IPS-20b (cell line): ENCODE measurements around the gene RAD23B.
A peak's percentile ranks its signal among the peaks of the same experiment; 100 is the strongest.

Source experiments
- H3K27ac ChIP-seq: one replicate; pipeline ENCODE4 v1.5.1; 2013; ENCODE audit warnings: low read length
- H3K27me3 ChIP-seq: 2 replicates; pipeline ENCODE4 v1.6.1; 2013; ENCODE audit warnings: mild to moderate bottlenecking, low read length, inconsistent platforms; ENCODE audit not compliant: insufficient read depth
- H3K36me3 ChIP-seq: 2 replicates; pipeline ENCODE4 v1.6.1; 2013; ENCODE audit warnings: low read depth, mild to moderate bottlenecking, inconsistent platforms, low read length, moderate library complexity; ENCODE audit not compliant: insufficient read depth
- H3K4me1 ChIP-seq: 2 replicates; pipeline ENCODE4 v1.6.1; 2013; ENCODE audit warnings: mild to moderate bottlenecking, control low read depth, inconsistent platforms, low read length, moderate library complexity; ENCODE audit not compliant: insufficient read depth
- H3K4me3 ChIP-seq: 2 replicates; pipeline ENCODE4 v1.5.1; 2013; ENCODE audit warnings: mild to moderate bottlenecking, low read length, inconsistent platforms
- H3K9ac ChIP-seq: 2 replicates; pipeline ENCODE4 v1.6.1; 2013; ENCODE audit warnings: low read depth, mild to moderate bottlenecking, inconsistent platforms, low read length, moderate library complexity
- H3K9me3 ChIP-seq: 2 replicates; pipeline ENCODE4 v1.6.1; 2013; ENCODE audit warnings: mild to moderate bottlenecking, low read depth, low read length, inconsistent platforms; ENCODE audit not compliant: insufficient read depth

Gene RAD23B

DNA sequence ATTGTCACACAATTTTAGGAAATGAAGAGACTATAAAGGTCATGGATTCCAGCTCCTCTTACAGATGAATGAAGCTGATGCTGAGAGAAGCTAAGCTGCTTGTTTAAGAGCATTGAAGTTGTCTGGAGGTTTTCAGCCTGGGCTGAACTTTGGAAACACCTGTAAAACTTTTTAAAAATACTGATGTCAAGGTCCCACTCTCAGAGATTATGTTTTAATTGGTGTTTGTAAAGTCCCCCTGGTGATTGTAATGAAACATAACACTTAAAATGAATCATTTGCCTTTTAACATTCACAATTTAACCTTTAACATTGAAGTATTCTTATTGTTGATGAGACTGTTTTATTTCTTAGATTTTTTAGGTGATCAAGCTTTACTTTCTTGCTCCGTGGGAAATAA lies 16.4 kb downstream of the RAD23B start:
- Histone ChIP-seq H3K36me3 (peaks cover 52% of the 10 kb centered on the region), H3K4me1 (peaks cover 6% of the 10 kb centered on the region), H3K27me3 (no peaks in the 10 kb centered on the region), H3K9ac (no peak overlapping the region), H3K4me3 (no peak overlapping the region), H3K27ac (no peak overlapping the region), H3K9me3 (no peaks in the 10 kb centered on the region)

DNA sequence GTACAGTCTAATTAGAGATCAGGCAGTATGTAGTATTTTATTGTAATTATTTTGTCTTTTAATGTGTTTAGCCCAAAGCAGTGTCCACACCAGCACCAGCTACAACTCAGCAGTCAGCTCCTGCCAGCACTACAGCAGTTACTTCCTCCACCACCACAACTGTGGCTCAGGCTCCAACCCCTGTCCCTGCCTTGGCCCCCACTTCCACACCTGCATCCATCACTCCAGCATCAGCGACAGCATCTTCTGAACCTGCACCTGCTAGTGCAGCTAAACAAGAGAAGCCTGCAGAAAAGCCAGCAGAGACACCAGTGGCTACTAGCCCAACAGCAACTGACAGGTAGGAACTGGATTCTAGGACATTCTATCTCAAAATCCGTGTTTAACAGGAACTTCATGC lies 23.2 kb downstream of the RAD23B start:
- no peaks in the 10 kb centered on the region for H3K4me1 ChIP-seq
- no peaks in the 10 kb centered on the region for H3K9me3 ChIP-seq
- no peak overlapping the region for H3K27ac ChIP-seq
- H3K4me3 ChIP-seq = no peak overlapping the region
- H3K36me3 ChIP-seq = peaks cover 95% of the 10 kb centered on the region
- no peaks in the 10 kb centered on the region for H3K27me3 ChIP-seq
- H3K9ac ChIP-seq = no peak overlapping the region

DNA sequence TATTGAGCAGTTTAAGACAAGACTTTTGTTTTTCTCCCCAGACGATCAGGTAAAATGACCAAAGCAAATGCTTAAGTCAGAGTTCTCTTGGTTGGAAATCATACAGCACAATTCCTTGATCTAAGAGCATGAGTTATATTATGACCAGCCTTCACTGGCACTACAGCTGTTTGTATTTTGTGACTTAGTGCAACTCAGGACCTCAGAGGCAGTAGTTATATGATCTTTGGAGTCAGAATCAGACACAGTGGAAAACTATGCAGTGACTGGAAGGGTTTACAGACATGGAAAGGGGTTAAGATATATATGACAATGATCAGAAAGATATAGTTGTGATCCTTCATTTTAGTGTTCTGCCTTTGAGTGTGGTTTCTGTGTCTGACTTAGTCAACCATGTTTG lies 24.3 kb downstream of the RAD23B start:
- Histone ChIP-seq H3K9me3 (no peaks in the 10 kb centered on the region), H3K4me3 (no peak overlapping the region), H3K27ac (no peak overlapping the region), H3K27me3 (no peaks in the 10 kb centered on the region), H3K36me3 (peaks cover 95% of the 10 kb centered on the region), H3K4me1 (no peaks in the 10 kb centered on the region), H3K9ac (no peak overlapping the region)

DNA sequence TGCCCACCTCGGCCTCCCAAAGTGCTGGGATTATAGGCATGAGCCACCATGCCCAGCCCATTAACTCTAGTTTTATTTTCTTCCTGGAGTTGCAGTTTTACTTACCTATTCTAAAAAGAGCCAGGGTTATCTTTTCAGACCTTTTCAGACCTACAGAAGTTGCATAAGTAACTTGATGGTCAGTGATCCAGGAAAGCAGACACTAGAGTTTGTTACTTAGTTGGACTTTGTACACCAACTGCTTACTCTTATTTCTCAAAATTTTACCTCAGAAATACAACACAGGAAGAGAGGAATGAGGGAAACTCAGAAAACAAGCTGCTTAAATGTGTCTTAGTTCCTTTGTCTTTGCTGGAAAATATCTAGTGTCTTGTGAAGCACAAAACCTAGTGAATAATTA lies 25.4 kb downstream of the RAD23B start:
- Histone ChIP-seq H3K4me3 (no peak overlapping the region), H3K9ac (no peak overlapping the region), H3K9me3 (no peaks in the 10 kb centered on the region), H3K27me3 (no peaks in the 10 kb centered on the region), H3K4me1 (no peaks in the 10 kb centered on the region), H3K27ac (no peak overlapping the region), H3K36me3 (peaks cover 94% of the 10 kb centered on the region)

DNA sequence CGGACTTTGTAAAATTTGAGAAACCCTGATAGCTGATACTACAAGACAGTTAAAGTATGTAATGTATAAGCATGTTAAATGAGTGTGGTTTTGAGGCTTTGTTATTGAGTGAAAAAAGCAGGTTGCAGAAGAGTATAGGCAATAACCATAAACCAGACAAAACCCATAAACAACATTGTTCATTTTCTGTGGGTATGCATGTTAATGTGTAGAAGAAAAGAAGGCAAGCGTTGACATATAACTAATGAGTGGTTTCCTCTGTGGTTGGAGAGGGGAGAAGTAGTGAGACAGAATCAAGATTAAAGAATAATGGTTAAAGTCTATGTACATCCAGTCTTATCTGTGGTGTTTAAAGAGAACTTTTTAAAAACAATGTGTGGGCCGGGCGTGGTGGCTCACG lies 26.2 kb downstream of the RAD23B start:
- peaks cover 94% of the 10 kb centered on the region for H3K36me3 ChIP-seq
- no peaks in the 10 kb centered on the region for H3K27me3 ChIP-seq
- H3K4me3 ChIP-seq = no peak overlapping the region
- no peak overlapping the region for H3K27ac ChIP-seq
- H3K9ac ChIP-seq = no peak overlapping the region
- no peaks in the 10 kb centered on the region for H3K4me1 ChIP-seq
- no peaks in the 10 kb centered on the region for H3K9me3 ChIP-seq

DNA sequence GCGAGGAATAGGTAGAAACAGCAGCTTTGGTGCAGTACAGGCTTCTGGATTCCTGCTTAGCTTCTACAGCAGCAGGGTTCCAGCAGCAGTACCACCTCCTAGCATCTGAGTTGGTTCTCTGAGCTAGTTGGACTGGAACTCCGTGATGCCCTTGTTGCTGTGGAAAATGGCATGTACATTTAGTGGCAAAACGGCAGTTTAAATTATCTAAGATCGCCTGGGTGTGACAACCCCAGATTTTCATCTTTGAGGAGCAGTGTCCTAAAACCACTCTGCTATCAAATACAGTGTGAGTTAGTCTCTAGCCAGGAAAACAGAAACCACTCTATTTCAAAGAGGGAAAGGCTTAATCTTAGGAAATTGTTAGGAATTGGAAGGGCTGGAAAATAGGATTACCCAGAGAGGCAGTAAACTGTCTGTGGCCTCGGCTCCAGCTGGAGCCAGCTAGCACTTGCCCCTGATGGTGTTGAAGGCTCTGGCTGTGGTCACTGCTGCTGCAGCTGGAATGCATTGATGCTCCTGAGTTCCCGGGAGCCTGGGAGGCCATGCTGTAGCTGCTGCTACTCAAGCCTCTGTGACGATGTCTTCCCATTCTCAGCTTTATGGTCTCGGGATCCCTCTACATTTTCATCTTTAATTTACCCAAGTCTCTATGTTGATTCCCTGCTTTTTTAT lies 29.4 kb downstream of the RAD23B start:
- H3K9ac ChIP-seq = no peak overlapping the region
- H3K4me3 ChIP-seq = no peak overlapping the region
- H3K27ac ChIP-seq = no peak overlapping the region
- no peaks in the 10 kb centered on the region for H3K9me3 ChIP-seq
- peaks cover 89% of the 10 kb centered on the region for H3K36me3 ChIP-seq
- no peaks in the 10 kb centered on the region for H3K27me3 ChIP-seq
- H3K4me1 ChIP-seq = peaks cover 9% of the 10 kb centered on the region; the same call in 1 of the 2 replicates

DNA sequence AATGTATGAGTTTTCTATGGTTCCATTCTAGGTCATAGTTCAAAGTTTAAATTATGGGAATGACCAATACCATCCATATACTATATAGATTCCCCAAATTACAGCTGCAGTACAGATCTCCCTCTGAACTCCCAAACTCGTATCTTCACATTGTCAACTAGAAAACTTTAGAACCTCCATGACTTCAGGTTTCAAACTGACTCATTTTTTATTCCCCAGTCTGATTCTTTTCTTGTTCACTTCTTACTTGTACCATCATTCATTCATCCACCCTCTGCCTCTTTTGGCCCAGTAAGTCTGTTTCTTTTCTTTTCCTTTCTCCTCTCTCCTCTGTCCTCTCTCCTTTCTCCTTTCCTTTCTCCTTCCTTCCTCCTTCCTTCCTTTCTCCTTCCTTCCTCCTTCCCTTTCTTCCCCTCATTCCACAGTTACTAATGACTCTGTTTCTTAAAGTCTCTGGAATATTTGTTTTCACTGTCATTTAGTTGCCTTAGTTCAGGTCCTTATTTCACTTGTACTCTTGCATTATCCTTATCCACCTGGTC lies 30.5 kb downstream of the RAD23B start:
- no peaks in the 10 kb centered on the region for H3K27me3 ChIP-seq
- H3K36me3 ChIP-seq = peaks cover 89% of the 10 kb centered on the region
- peaks cover 9% of the 10 kb centered on the region; the same call in 1 of the 2 replicates for H3K4me1 ChIP-seq
- H3K9me3 ChIP-seq = no peaks in the 10 kb centered on the region
- no peak overlapping the region for H3K9ac ChIP-seq
- no peak overlapping the region for H3K4me3 ChIP-seq
- H3K27ac ChIP-seq = no peak overlapping the region

DNA sequence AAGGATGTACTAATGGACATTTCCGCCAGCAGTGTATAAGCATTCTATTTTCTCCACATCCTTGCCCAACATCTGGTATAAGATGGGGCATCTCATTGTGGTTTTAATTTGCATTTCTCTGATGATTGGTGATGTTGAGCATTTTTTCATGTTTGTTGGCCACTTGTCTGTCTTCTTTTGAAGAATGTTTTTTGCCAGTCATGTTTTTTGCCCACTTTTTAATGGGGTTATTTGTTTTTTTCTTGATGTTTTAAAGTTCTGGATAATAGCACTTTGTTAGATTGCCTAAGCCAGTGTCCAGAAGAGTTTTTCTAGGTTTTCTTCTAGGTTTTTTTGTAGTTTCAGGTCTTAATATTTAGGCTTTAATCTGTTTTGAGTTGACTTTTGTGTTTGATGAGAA lies 31.7 kb downstream of the RAD23B start:
- H3K9me3 ChIP-seq = no peaks in the 10 kb centered on the region
- no peak overlapping the region for H3K27ac ChIP-seq
- peaks cover 9% of the 10 kb centered on the region; the same call in 1 of the 2 replicates for H3K4me1 ChIP-seq
- no peaks in the 10 kb centered on the region for H3K27me3 ChIP-seq
- peaks cover 91% of the 10 kb centered on the region for H3K36me3 ChIP-seq
- no peak overlapping the region for H3K9ac ChIP-seq
- H3K4me3 ChIP-seq = no peak overlapping the region

DNA sequence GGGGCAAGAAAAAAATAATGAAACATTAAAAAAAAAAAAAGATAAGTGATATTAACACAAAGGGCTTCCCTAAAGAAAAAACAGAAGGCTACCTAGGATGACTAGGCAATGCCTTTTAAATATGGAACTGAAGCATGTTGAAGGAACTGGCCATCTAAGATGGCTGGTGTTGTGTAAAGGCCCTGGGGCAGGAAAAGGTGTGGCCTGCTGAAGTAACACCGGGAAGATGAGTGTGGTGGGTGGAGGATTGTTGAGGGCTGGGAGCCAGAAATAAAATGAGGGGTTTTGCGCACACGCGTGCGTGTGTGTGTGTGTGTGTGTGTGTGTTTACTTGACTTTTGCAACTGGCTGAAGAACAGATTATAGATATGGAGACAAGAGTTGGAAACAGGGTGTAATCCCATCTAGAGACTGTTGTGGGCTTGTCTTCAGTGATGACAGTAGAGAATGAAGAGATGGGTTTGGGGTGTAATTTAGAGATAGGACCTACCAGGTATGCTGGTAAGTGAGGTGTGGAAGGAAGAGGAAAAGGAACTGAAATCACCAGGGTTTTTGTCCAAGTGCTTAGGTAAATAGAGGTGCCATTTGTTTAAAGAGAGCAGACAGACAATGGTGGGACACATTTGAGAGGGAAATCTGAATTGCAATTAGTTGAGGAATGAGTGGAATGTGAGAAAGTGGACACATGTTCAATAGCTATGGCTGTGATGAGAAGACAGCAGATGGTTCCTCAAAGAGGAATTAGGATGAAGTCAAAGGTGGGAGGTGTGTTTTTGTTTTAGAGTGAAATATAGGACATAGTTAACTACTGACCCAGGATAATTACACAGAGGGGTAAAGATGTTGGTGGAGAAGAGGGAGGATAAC lies 33.9 kb downstream of the RAD23B start:
- H3K9ac ChIP-seq = no peak overlapping the region
- no peaks in the 10 kb centered on the region for H3K27me3 ChIP-seq
- H3K9me3 ChIP-seq = no peaks in the 10 kb centered on the region
- no peak overlapping the region for H3K4me3 ChIP-seq
- H3K27ac ChIP-seq = peak overlapping the region; percentile 12
- H3K36me3 ChIP-seq = peaks cover 88% of the 10 kb centered on the region
- H3K4me1 ChIP-seq = peaks cover 9% of the 10 kb centered on the region; the same call in 1 of the 2 replicates

DNA sequence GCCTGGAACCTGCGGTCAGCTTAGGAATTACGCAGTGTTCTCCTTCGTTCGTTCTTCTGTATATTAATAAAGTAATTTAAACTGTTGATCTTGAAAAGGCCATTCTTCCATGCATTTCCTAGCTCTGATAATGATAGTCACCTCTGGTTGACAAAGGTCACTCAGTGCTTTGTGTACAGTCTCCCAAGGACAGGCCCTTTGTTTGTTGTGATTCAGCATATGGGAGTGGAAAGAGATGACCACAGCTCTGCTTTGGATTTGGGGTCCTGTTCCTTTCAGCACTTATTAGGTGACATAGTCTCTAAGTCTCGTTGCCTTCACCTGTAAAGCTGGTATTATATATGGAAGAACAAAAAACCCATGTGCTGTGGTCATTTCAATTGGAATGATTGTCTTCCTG lies 39.6 kb downstream of the RAD23B start:
- H3K27me3 ChIP-seq = no peaks in the 10 kb centered on the region
- no peaks in the 10 kb centered on the region for H3K4me1 ChIP-seq
- no peak overlapping the region for H3K9ac ChIP-seq
- H3K9me3 ChIP-seq = no peaks in the 10 kb centered on the region
- no peak overlapping the region for H3K27ac ChIP-seq
- no peak overlapping the region for H3K4me3 ChIP-seq
- peaks cover 91% of the 10 kb centered on the region for H3K36me3 ChIP-seq

DNA sequence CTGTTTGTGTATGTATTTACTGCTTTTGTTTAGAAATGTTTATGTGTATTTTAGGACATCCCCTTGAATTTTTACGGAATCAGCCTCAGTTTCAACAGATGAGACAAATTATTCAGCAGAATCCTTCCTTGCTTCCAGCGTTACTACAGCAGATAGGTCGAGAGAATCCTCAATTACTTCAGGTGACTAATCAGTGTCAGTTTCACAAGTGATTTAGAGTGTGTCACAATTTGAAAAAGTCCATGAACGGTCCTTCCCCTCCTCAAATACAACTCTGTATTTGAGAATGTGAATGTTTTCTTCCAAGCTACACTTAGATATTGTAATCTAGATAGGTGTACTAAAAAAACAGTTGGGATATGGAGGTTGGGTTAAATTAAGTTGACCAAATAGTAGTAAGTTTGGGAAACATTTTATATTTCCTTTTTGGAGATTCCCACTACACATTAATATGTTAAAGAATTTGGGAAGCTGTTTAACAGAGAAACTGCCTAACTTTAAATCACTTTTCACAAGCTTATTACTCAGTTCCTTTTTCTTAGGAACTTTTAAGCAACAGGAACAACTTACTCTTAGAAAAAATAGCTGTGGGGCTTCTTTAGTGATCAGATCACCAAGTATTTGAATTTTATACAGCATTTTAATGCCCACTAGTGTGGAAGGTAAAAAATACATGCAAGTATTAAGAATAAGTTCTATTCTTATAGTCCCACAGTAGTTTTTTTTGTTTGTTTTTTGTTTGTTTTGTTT lies 40.9 kb downstream of the RAD23B start:
- Histone ChIP-seq H3K4me1 (no peaks in the 10 kb centered on the region), H3K9ac (no peak overlapping the region), H3K9me3 (no peaks in the 10 kb centered on the region), H3K27ac (no peak overlapping the region), H3K36me3 (peaks cover 92% of the 10 kb centered on the region), H3K4me3 (no peak overlapping the region), H3K27me3 (no peaks in the 10 kb centered on the region)
